NCI-H2196 (cell line): ENCODE measurements around the gene BLOC1S4.

Experiments used
- DNase-seq: peaks from one replicate; lab custom pipeline; 2025; ENCODE audit not compliant: unreplicated experiment; lab: John Stamatoyannopoulos, UW

Gene BLOC1S4

DNA sequence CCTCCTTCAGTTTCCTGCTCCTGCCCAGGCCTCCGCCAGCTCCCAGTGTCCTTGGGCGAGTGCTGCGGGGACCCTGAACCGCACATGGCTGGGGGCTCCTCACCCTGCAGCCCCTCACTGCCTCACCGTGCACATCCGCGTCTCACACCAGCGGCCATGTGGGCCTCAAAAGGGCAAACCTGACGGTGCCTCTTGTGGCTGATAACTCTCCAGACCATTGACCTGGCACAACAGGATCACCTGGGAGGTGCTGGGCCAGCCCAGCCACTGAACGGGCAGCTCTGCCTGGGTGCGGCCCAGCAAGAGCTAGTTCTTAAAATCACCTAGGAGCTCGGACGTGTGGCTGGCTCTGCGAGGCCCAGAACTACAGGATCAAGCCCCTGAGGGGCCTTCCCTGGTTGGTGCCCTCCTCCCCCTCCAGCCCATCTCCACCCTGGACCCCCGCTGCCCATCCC lies 26.4 kb upstream of the BLOC1S4 start:
- DNase-seq, result no peak

DNA sequence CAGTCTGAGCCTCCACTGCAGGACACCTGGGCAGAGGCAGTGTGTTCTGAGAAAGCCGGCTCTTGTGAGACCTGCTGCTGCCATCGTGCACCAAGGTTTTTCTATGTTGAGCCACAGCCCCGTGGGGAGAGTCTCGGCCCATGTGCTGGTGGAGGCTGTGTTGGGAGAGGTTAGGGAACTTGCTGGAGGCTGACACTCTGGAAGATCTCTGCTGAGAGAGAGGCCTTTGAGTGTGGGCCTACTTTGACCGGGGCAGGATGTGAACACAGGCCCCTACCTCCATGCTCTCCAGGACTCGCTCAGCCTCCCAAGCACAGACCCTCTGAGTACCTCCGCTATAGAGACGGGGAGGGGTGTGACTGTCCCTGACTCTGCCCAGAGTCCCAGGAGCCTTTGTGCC lies 23.6 kb upstream of the BLOC1S4 start:
- no peak for DNase-seq

DNA sequence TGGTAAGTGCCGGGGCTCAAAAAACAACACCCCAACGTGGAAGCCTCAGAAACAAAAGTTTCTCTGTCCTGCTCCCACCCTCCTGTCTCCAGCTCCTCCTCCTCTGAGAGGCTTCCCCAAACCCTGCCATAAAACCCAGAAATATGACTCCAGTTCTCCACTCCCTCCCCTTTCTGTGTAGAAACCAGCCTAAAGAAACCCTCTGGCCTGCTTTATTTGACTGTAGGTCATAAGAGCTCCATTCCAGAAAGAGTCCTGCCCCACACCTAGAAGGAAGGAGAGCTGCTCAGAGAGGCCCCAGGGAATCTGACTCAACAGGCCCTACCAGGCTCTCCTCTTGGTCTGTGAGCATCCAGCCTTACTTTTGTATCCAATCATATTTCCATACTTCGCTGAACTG lies 23.2 kb upstream of the BLOC1S4 start:
- no peak for DNase-seq

DNA sequence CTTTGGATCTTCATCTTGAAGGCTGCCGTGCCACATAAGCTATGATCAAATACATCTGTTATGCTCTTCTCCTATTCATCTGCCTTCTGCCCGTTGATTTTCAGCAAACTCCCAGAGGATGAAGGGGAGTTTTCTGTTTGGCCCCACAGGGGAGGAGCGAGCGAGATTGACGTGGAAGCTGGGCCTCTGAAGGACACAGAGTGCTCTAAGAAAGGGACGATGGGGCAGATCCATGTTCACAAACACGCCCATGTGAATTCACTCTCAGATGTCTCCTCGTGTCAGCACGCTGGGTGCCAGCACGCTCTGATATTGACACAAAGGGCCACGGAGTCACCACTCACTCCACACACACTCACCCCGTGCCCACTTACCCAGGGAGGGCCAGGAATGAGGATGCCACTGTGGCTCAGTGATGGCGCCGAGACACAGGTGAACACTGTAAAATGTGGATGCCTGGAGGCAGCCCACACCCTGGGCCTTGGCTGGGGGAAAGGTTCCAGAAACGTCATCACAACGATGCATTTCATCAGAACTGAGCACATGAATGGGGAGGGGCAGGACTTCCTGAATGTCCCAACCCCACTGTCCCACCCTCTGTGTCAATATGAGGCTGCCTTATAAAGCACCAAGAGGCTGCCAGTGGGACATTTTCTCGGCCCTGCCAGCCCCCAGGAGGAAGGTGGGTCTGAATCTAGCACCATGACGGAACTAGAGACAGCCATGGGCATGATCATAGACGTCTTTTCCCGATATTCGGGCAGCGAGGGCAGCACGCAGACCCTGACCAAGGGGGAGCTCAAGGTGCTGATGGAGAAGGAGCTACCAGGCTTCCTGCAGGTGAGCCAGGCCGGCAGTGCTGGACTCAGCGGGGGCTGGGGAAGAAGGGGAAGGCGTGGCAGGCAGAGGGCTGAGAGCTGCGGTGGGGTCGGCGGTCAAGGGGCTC lies 22.5 kb upstream of the BLOC1S4 start, which contains the start of gene S100P:
S100P (plus strand) TSS at position 648 of the 946 bp plus-strand sequence; CDS start at position 703, 55 bp downstream.
- no peak for DNase-seq

DNA sequence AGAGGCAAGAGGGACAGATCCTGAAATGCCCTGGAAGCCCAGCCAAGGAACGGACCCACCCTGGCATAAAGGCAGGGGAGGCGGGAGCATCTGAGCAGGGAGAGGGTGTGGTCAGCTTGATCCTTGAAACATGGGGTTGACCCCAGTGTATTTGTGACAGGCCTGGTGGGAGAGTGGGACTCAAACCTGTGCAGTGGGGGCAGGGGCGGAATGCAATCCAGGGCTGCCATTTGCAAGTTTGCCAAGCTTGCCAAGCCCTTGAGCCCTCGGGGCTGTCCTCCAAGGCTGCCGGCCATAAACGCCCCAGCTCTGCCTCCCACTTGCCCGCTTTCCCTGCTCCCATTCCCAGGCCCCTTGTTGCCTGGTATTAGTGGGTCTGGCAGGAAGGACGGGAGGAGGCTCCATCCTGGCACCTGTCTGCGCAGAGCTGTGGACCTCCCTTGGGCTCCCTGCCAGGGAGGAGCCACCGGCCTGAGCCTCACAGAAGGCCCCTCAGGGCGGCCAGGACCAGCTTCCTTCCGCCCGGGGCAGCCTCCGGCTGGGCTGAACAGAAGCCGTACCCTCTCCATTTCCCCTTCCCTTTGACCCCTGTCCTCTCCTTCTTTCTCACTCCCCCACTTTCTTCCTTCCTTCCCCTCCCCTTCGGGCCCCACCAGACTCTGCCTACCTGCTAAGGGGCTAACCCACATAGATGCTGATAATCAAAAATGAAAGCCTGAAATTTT lies 21.6 kb upstream of the BLOC1S4 start:
- no peak for DNase-seq

DNA sequence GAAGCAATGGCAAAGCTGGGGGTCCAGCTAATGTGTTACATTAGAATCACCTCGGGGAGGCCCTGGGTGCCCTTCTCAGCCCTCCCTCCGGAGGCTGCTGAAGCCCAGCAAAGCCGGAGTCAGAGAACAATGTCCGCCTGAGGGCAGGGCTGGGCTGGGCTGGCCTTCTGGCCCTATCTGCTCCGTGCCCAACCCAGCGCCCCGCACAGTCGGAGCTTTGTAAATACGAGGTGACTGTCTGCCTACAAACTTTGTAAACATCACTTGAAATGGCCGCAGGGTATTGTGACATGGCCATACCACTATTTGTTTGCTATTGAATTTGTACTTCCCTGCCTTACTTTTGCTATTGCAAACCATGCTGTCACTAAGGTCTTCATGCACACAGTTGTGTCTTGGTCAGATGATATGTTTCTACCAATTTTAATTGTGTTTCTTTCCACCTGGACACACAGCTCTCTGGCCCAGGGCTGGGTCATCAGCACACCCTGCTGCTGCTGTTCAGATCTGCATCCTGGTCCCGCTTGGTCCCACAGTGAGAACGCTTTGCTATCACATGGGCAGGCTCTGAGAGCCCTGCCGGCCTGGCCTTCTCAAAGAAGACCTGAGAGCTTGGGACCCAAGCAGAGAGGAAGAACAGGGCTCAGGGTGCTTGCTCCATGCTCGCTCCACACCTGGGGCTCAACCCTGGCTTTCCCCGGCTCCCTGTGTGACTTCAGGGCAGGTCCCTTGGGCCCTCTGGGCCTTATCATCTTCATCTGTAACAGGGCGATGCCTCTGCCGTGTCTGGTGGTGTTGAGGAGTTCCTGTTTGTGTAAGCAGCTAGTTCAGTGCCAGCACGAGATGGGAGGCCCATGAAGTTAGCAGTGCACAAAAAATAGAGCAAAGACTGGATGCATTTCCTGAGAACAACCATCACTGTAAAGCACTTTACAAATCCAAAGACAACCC lies 20.0 kb upstream of the BLOC1S4 start:
- DNase-seq, result peak; percentile 22

DNA sequence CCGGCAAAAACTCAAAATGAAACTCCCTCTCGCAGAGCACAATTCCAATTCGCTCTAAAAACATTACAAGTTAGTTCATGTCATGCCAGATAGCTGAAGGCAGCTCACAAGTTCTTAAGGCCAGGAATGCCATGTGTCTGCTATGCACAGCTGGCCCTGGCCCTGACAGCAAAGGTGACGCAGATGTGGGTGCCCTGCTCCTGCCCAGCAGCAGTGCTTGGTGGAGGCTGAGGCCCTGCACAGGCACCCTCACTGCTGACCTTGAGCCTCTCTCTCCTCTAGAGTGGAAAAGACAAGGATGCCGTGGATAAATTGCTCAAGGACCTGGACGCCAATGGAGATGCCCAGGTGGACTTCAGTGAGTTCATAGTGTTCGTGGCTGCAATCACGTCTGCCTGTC lies 19.4 kb upstream of the BLOC1S4 start:
- DNase-seq, result no peak

DNA sequence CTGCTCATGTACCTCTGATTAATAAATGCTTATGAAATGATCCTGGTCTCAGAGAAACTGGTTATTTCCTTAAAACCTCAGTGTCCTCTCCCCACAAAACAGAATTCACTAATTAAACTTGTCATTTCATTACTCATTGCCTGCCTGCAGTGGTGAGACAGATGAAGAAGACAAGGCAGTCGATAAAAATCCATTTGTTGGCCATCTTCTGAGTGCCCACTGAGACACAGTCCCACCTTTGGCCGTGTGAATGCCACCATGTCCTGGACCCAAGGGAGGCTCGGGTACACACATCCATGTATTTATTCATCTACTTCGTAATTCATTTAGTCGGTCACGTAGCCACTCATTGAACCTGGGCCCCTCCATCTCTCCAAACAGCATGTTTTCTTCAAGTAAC lies 18.8 kb upstream of the BLOC1S4 start:
- DNase-seq, result no peak

DNA sequence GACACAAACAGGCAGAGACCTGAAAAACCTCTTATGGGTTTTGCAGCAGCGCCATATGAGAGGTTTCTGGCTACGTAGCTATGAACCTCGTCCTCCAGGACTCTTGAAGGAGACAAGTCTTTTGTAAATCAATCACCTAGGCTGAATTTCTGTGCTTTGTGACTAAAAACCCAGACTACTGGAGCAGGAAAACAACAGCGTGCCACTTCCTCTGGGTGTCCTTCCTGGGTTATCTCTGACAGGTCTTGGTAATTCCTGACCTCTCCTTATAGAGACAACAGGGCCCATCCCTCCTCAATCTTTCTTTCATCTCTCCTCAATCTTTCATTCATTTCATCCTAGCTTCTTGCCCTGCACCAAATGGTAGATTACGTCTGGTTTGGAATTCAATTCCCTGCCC lies 16.6 kb upstream of the BLOC1S4 start:
- no peak for DNase-seq

DNA sequence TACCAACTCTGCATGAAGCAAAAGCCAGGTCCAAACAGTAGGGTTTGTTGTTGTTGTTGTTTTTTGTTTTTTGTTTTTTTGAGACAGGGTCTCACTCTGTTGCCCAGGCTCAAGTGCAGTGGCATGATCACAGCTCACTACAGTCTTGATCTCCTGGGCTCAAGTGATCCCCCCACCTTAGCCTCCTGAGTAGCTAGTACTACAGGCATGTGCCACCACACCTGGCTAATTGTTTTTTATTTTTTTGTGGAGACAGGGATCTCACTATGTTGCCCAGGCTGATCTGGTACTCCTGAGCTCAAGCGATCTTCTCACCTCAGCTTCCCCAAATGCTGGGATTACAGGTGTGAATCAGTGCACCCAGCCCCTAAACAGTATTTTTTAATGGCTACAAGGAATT lies 16.1 kb upstream of the BLOC1S4 start:
- DNase-seq, result no peak

DNA sequence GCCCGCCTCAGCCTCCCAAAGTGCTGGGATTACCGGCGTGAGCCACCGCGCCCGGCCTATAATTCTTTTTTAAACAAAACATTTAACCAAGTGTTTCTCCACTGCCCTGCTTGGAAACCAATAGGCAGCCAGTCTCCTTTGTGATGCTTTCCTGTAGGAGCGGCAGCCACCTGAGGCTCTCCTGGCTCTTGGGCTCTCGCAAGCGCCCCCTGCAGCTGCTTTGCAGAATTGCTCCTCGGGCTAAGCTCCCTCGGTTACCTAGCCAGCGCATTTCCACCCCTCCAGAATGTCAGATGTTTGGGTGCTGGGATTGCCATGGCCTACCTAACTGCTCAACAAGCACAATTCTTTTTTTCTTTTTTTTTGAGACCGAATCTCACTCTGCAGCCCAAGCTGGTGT lies 14.6 kb upstream of the BLOC1S4 start:
- no peak for DNase-seq

DNA sequence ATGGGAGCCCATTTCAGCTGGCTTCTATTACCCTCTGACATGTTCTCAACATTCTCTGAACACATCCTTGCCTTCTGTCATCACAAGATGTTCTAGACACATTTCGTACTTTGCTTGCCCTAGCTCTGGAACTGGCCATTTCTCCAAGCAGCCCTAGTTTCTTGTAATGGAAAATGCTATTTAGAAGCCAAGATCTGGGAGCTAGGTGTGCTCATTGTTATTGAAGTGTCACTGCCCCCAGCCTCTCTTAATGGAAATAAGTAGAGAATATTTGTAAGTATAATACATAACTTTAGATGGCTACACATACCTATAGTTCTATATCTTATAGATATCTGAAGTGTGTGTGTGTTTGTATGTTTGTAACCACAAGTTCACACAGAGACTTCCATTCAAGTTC lies 13.2 kb upstream of the BLOC1S4 start:
- no peak for DNase-seq

DNA sequence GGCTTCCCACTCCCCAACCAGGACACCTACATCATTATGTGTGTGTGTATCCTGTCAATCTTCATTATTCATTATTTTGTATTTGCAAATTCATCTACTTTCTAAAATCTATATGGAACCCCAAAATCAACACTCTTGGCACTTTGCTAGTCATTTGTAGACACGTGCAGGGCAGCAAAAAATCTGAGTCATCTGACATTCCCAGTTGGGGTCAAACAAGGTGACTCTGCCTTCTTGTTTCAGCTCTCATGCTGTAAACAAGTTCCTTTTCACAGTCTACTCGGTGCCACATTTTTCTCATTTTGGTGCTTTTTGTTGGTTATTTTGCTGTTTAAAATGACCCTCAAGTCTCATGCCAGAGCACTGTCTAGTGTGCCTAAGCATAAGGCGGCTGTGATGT lies 12.2 kb upstream of the BLOC1S4 start:
- DNase-seq, result no peak

DNA sequence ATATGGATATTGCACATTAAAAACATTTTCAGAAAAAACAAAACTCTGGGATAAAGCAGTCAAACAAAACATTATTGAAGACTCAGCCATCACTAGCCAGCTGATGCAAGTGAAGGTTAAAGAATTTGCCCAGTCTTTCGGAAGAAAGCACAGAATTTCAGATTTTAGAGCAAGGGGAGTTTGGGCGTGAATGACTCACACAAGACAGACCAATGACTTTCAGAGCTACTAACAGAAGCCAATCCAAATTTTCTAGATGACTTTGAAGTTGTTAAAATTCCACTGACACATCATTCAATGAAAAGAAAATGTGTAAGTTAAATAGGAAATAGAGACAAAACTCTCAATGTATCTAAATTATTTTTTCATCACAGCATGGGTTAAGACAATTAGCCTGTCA lies 10.3 kb upstream of the BLOC1S4 start:
- no peak for DNase-seq

DNA sequence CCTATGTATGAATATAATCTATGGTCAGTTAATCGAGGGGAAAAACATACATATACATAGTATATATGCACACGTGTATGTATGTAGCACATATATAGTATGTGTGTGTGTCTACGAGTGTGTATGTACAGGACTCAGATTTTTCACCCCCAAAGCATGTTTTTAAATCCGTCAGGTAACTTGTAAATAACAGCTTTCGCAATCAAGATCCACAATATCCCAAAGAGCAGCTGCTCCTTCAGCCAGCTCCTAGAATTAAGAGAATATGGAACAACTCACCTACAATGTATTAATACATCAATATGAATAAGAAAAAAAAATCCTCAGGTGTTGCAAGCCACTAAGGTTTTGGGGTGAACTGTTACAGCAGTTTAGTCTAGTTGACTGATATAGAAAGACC lies 9.8 kb upstream of the BLOC1S4 start:
- no peak for DNase-seq

DNA sequence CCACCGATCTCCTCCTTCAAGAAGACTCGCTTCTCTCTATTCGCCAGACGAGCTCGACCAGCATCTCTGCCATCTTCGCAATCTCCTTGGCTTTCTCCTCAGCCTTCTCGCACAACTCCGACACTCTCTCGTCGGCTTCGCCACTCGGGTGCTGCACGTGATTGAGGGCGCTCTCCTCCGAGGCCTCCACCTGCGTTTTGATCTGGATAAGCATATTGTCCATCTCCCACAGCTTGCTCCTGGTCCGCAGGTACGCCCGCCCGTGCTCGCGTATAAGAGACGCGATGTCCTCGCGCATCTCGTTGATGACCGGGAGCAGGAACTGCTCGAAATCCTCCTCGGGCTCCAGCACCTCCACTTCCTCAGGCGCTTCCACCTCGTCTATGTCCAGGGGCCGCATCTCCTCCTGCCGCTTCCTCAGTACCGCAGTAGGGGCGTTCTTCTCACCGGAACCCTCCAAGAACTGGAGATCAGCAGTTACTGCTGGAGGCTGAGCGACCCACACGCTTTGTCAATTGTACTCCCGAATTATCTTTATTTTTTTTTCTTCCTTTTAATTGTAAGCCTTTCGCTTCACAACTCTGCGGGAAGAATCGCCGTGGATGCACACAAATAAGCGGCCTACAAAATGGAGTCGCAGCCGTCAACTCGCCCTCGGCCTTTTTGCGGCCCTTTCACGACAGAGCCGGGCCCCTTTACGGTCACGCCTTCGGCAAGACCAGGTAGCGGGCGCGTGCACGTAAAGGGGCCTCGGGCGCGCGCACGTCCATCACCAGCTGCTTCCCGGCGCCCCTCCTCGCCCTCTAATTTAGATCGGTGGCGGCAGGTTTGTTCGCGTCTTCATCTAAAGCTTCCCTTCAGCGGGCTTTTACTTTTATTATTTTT lies 6.5 kb upstream of the BLOC1S4 start, which contains the start of gene MRFAP1L1:
MRFAP1L1 (minus strand) TSS at position 636 of the 885 bp plus-strand sequence; CDS start at position 400, 236 bp downstream.
- DNase-seq, result peak; percentile 100

DNA sequence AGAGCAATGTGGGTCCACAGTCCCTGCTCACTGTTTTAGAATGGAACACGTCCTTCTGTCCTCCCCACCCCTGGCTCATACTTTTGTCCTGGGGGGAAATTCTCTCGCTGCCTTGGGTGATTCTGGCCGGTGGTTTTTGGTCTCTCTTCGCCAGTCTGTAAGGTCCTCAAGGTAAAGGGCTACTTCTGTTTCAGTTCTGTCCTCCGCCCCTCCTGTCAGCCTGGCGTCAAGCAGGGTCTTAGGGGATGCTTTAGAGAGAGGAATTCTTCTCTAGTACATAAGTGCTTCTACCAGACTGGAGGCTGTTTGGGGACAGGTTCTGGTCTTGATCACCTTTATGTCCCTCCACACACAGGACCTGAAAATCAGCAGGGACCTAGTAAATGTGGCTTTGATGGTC lies 5.7 kb upstream of the BLOC1S4 start:
- DNase-seq, result no peak

DNA sequence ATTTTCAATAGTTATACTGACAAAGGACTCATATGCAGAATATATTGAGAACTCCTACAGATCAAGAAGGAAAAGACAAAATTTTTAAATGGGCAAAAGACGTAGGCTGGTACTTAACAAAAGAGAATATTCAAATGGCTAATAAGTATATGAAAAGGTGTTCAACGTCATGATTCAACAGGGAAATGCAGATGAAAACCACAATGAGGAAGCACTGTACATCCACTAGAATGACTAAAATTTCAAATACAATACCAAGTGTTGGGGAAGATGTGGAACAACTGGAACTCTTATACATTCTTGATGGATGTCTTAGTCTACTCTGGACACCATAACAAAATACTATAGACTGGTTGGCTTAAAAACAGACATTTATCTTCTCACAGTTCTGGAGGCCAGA lies 5.0 kb upstream of the BLOC1S4 start:
- DNase-seq, result no peak

DNA sequence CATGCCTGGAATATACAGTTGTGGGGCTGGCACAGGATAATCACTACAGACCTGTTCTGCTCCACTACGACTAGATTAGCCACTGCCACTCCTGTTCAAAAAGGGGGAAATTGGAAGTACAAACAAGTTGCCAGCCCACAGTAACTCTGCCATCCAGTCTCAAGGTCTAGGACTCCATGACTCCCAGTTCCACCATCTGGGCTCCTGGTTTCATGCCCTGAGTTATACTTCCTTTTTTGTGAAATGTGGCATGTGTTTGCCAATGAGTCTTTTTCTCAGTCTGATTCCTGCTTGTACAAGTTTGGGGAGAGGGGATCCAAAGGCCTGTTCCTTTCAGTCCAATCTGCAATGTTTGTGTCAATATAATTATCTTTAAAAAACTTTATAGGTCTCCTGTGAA lies 1.0 kb upstream of the BLOC1S4 start:
- DNase-seq, result no peak

DNA sequence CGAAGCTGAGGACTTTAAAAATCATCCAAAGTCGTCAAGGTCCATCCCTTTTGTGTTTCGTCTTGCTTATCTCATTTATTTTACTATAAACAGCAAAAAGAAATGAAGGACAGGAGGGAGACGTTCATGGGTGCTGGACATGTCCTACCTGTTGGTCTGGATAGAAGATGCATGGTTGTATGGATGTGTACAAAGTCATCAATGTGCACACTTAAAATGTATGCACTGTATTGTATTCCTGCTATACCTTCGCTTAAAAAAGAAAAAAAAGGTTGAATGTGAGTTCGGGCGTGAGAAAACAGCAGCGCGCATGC lies 313 bp upstream of the BLOC1S4 start:
- no peak for DNase-seq
